Caki2 (cell line): ENCODE data around the gene PRDM10. TPM values are rescaled to one million over a fixed set of nuclear protein-coding genes. Genes with fewer than 3 reads are reported as not detected.
"Not testable (repeated sequence)": the region's sequence is repeated elsewhere in the genome, so short reads cannot be mapped to it uniquely, and the experiment has no call there.

Source experiments
- DNase-seq: peaks from one replicate; pipeline ENCODE4 v3.0.0-alpha.2; 2015; ENCODE audit warnings: low read depth
- in situ Hi-C: cut with HindIII; loops from 2 replicates; pipeline ENCODE4 v1.10.0; 2016; ENCODE audit warnings: low sequenced_read_pairs, low pct_unique_long_range_greater_than_20kb, mixed read lengths
- total RNA-seq: library from RNA; depleted of rRNA; stranded (reverse); fragments of >200 nt; shearing (Covaris generic); gene quantifications from 2 replicates; pipeline ENCODE4 v1.2.3, GENCODE V29; 2014; ENCODE audit warnings: low replicate concordance; rRNA removed

Gene PRDM10
- total RNA-seq, 1 experiment from 2014 or later: 1.5 TPM

- DNase-seq: no peak
- in situ Hi-C loops: no loop called here
Observed at GRCh38 chr11:129881570-129882170, 121.0 kb downstream of the PRDM10 start.

- in situ Hi-C loops: no loop called here
Observed at GRCh38 chr11:129880311-129880710, 122.3 kb downstream of the PRDM10 start.

GRCh38 chr11:129871914-129872313 is 130.7 kb downstream of the PRDM10 start:
- no peak for DNase-seq
- in situ Hi-C loops: no loop called here

More at GRCh38 chr11:129880311-129880710, 122.3 kb downstream of the PRDM10 start:
- no peak for DNase-seq

- in situ Hi-C loops, DNase-seq: not testable (repeated sequence)
Observed at GRCh38 chr11:129868626-129869025, 134.0 kb downstream of the PRDM10 start.

GRCh38 chr11:129866311-129866710 is 136.3 kb downstream of the PRDM10 start:
- in situ Hi-C loops: no loop called here
- DNase-seq: peak; percentile 71

- DNase-seq: no peak
- in situ Hi-C loops: no loop called here
Observed at GRCh38 chr11:129865701-129866100, 136.9 kb downstream of the PRDM10 start.

- DNase-seq: no peak
- in situ Hi-C loops: no loop called here
Observed at GRCh38 chr11:129864811-129865210, 137.8 kb downstream of the PRDM10 start.

- in situ Hi-C loops: no loop called here
- peak; percentile 85 for DNase-seq
Observed at GRCh38 chr11:129861702-129862522, 140.7 kb downstream of the PRDM10 start.

- DNase-seq: no peak
- in situ Hi-C loops: no loop called here
Observed at GRCh38 chr11:129856036-129856435, 146.6 kb downstream of the PRDM10 start.

GRCh38 chr11:129855086-129855485 is 147.5 kb downstream of the PRDM10 start:
- in situ Hi-C loops: no loop called here
- no peak for DNase-seq

DNA sequence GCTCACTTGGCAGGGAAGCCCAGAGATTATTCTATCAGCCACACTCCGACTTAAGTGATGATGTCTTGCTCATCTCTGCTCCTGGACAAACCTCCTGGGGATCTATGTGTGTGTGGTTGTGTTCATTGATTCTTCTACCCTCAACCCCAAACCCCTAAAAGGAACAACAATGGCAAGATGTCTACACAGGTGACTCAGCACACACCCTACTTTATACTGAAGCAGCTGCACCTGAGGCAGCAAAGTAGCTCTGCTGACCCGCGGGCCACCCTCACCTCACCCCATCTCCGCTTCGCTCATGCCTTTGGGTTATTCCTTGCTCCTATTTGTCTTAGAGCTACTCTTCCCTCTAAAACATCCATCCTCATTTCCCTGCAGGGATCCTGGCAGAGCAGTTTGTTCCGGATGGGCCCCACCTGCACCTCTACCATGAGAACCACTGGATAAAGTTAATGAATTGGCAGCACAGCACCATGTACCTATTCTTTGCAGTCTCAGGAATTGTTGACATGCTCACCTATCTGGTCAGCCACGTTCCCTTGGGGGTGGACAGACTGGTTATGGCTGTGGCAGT is 148.3 kb downstream of the PRDM10 start:
- DNase-seq: no peak
- in situ Hi-C loops: no loop called here

- in situ Hi-C loops: no loop called here
- no peak for DNase-seq
Observed at GRCh38 chr11:129853518-129854231, 149.0 kb downstream of the PRDM10 start.

DNA sequence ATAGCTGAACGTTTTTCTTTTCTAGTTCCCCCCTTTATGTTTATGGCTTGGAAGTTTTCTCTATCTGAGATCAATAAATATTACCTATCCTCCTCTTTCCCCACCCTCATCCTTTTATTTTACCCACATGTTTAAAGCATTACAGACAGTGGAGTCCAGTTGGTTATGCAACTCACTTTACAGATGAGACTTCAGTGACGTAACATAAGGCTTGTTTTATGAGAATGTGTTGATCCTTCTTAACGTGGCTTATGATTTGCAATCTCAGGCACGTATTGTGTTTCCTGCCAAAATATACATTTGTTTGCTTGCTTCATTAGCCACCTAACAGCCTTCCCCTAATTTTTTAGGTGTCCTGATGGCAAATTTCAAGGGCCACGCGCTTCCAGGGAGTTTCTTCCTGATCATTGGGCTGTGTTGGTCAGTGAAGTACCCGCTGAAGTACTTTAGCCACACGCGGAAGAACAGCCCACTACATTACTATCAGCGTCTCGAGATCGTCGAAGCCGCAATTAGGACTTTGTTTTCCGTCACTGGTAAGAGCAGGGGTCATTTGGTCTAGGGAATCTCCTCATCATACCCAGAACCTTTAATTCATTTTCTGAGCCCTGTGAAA is 150.4 kb downstream of the PRDM10 start:
- no peak for DNase-seq
- in situ Hi-C loops: no loop called here

Other genes with a start within 250 kb of the PRDM10 start
- 0.61 and 2.3 TPM in 2 replicates for gene TMEM45B, start 187.0 kb downstream of the PRDM10 start, total RNA-seq
- 3.6 and 6.3 TPM in 2 replicates for gene NFRKB, start 107.3 kb downstream of the PRDM10 start, total RNA-seq
- gene APLP2, start 67.1 kb upstream of the PRDM10 start, total RNA-seq: 143 and 169 TPM in 2 replicates
- 0.37 TPM in 1 of 2 replicates, not detected in the other for gene ST14, start 156.9 kb upstream of the PRDM10 start, total RNA-seq